Activated CD8-positive, alpha-beta T cell treated with anti-CD3 and anti-CD28 coated beads for 36 hours (primary cell): ENCODE results near the gene ZNF362. TPM values are rescaled to one million over a fixed set of nuclear protein-coding genes. Genes with fewer than 3 reads are reported as not detected.
A peak's percentile ranks its signal among the peaks of the same experiment; 100 is the strongest.

Experiments
- ATAC-seq: fragments of 200-7000 bp; cut with Tn5 transposase; one replicate; pipeline ENCODE4 v1.10.0; 2021; ENCODE audit warnings: mild to moderate bottlenecking, moderate library complexity
- CTCF ChIA-PET: fragments of 350-600 bp; sonication (Branson Sonifier 250); formaldehyde crosslinking; loops from one replicate; lab custom pipeline; 2021; ENCODE audit warnings: antibody characterized with exemption; lab: Charles Lee
- POLR2A ChIA-PET: fragments of 350-600 bp; sonication (Branson Sonifier 250); formaldehyde crosslinking; loops from one replicate; lab custom pipeline; 2021; ENCODE audit warnings: antibody characterized with exemption; lab: Charles Lee
- DNase-seq: peaks from one replicate; pipeline ENCODE4 v3.0.0-alpha.2; 2020
- H3K27ac Mint-ChIP-seq: one replicate; pipeline ENCODE4 v1.8.0; 2021; ENCODE audit warnings: mild to moderate bottlenecking, mixed read lengths
- H3K27me3 Mint-ChIP-seq: one replicate; pipeline ENCODE4 v1.8.0; 2021; ENCODE audit warnings: mixed read lengths
- H3K36me3 Mint-ChIP-seq: one replicate; pipeline ENCODE4 v1.8.0; 2021; ENCODE audit warnings: low read depth, mixed read lengths
- H3K4me1 Mint-ChIP-seq: one replicate; pipeline ENCODE4 v1.8.0; 2021; ENCODE audit warnings: low read depth, mixed read lengths
- H3K4me3 Mint-ChIP-seq: one replicate; pipeline ENCODE4 v1.8.0; 2021; ENCODE audit warnings: mild to moderate bottlenecking, moderate library complexity, mixed read lengths
- H3K9me3 Mint-ChIP-seq: one replicate; pipeline ENCODE4 v1.8.0; 2021; ENCODE audit warnings: mixed read lengths
- intact Hi-C: fragments of 100-400 bp; cut with micrococcal nuclease; formaldehyde crosslinking; loops from one replicate; pipeline ENCODE4 v1.10.0; 2022
- total RNA-seq, 2 experiments: library from RNA; stranded (reverse); gene quantifications; one replicate each; pipeline ENCODE4 v1.2.3, GENCODE V29; 2021
- TF ChIP-seq, protein P1 (sequence below): fragments of 200-600 bp; IDR thresholded peaks from one replicate; pipeline ENCODE4 v1.8.0; 2022; ENCODE audit warnings: antibody characterized with exemption, mild to moderate bottlenecking

Gene ZNF362
- total RNA-seq, 2 experiments from 2014 or later = 5.4 to 7.8 TPM

DNA sequence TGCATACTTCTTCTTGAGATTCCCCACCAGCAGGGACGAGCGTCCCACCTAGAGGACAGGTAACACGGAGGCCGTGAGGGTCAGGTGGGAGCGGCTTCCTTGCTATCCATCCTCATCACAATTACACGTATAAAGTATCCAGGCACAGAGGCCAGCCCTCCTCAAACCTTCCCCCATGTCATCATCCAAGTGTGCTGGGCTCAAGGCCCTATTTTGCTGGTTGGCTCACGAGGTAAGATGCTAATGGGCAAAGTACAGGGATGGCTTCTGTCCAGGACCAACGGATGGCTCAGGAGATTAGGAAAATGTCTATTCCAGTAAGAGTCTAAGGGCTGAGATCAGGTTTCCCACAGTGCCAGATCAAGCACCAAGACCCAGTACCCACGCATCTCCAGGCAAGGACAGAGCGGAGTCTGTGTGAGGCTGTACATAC lies 76.1 kb downstream of the ZNF362 start:
- H3K9me3 Mint-ChIP-seq = no peaks in the 10 kb centered on the region
- peaks cover 7% of the 10 kb centered on the region for H3K4me1 Mint-ChIP-seq
- TF ChIP-seq, protein P1, sequence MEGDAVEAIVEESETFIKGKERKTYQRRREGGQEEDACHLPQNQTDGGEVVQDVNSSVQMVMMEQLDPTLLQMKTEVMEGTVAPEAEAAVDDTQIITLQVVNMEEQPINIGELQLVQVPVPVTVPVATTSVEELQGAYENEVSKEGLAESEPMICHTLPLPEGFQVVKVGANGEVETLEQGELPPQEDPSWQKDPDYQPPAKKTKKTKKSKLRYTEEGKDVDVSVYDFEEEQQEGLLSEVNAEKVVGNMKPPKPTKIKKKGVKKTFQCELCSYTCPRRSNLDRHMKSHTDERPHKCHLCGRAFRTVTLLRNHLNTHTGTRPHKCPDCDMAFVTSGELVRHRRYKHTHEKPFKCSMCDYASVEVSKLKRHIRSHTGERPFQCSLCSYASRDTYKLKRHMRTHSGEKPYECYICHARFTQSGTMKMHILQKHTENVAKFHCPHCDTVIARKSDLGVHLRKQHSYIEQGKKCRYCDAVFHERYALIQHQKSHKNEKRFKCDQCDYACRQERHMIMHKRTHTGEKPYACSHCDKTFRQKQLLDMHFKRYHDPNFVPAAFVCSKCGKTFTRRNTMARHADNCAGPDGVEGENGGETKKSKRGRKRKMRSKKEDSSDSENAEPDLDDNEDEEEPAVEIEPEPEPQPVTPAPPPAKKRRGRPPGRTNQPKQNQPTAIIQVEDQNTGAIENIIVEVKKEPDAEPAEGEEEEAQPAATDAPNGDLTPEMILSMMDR = no peak
- intact Hi-C loops = no loop called here
- H3K36me3 Mint-ChIP-seq = peaks cover 24% of the 10 kb centered on the region
- CTCF ChIA-PET = interaction anchor here (1.1 to 1.3 kb wide), 2 partner anchors 31 to 36 kb away, joined by 3 read pairs; no protein-coding TSS in a partner anchor
- no peak overlapping the region for H3K4me3 Mint-ChIP-seq
- H3K27ac Mint-ChIP-seq = no peak overlapping the region
- POLR2A ChIA-PET = no interaction called here
- ATAC-seq (no peak), DNase-seq (no peak)
- no peaks in the 10 kb centered on the region for H3K27me3 Mint-ChIP-seq

DNA sequence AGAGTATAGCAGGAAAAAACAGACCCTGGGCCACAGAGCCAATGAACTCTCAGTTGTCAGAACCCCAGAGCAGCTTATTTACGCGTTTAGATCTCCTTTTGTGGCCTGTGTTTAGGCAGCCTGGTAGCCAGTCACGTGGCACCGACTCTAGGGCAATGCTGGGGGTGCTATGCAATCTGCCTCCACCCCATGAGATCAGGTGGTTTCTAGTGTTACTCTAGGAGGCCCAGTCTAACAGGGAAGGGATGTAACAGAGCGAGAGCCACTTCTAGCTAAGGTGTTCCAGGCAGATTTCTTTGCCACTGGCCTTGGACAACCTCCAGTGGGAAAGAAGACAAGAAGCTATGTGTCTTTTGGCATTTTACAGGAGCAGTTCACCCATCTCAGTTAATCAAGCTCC lies 76.6 kb downstream of the ZNF362 start:
- Mint-ChIP-seq H3K9me3 (no peaks in the 10 kb centered on the region), H3K27me3 (no peaks in the 10 kb centered on the region), H3K4me1 (peaks cover 7% of the 10 kb centered on the region), H3K27ac (no peak overlapping the region), H3K36me3 (peaks cover 24% of the 10 kb centered on the region), H3K4me3 (no peak overlapping the region)
- CTCF ChIA-PET = interaction anchor here (1.3 kb wide), 1 partner anchor 31 kb away, joined by 3 read pairs; no protein-coding TSS in a partner anchor
- no peak for DNase-seq
- intact Hi-C loops = no loop called here
- TF ChIP-seq, protein P1 = no peak
- no peak for ATAC-seq
- POLR2A ChIA-PET = no interaction called here

DNA sequence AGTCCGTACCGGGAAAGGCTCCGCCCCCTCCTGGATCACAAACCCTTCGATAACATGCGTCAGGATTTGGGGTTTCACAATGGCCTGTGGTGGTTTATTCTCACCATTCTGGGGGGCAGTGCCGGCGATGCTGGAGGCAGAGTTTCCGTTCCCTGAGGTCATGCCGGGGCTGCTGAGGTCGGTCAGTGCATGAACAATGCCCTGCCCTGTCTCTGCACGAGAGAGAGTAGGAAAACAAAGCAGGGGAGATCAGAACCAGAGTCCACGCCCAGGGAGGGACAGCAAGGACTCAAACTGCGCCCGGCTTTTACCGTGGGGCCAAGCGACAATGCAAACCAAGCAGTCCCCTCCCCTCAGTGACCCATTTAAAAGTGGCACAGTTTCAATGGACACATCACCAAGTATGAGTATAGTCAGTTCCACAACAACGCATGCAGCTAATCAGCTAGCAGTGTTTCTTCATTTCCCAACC lies 77.8 kb downstream of the ZNF362 start:
- DNase-seq (no peak), ATAC-seq (no peak)
- H3K27me3 Mint-ChIP-seq = no peaks in the 10 kb centered on the region
- H3K4me1 Mint-ChIP-seq = peaks cover 14% of the 10 kb centered on the region
- H3K36me3 Mint-ChIP-seq = peaks cover 16% of the 10 kb centered on the region
- TF ChIP-seq, protein P1 = no peak
- ChIA-PET POLR2A (no interaction called here), CTCF (no interaction called here)
- no peak overlapping the region for H3K27ac Mint-ChIP-seq
- intact Hi-C loops = no loop called here
- no peak overlapping the region for H3K4me3 Mint-ChIP-seq
- H3K9me3 Mint-ChIP-seq = no peaks in the 10 kb centered on the region

DNA sequence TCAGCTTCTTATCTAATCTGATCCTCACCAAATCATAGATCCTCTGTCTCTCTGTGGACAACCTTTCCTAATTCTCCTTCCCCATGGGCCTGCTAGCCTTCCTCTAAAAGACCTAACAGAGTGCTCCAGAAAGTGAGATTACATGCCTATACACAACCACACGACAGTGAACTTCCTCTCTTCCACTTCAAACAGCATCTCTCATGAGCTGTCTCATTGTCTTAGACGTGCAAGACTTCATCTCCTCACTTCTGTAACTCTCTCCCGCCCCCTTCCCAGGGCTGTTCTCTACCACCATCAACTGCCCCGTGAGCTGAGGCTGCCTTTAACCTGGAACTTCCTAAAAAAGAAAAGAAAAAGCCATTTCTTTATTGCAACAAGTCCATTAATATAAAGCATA lies 78.7 kb downstream of the ZNF362 start:
- peak overlapping the region; percentile 32 for H3K27ac Mint-ChIP-seq
- TF ChIP-seq, protein P1 = no peak
- no peaks in the 10 kb centered on the region for H3K9me3 Mint-ChIP-seq
- intact Hi-C loops = no loop called here
- ATAC-seq (no peak), DNase-seq (no peak)
- CTCF ChIA-PET = interaction anchor here (1.0 to 3.8 kb wide), 2 partner anchors 32 to 37 kb away, joined by 3 to 17 read pairs; no protein-coding TSS in a partner anchor
- H3K27me3 Mint-ChIP-seq = no peaks in the 10 kb centered on the region
- H3K4me3 Mint-ChIP-seq = no peak overlapping the region
- POLR2A ChIA-PET = no interaction called here
- peaks cover 18% of the 10 kb centered on the region for H3K4me1 Mint-ChIP-seq
- peaks cover 11% of the 10 kb centered on the region for H3K36me3 Mint-ChIP-seq

DNA sequence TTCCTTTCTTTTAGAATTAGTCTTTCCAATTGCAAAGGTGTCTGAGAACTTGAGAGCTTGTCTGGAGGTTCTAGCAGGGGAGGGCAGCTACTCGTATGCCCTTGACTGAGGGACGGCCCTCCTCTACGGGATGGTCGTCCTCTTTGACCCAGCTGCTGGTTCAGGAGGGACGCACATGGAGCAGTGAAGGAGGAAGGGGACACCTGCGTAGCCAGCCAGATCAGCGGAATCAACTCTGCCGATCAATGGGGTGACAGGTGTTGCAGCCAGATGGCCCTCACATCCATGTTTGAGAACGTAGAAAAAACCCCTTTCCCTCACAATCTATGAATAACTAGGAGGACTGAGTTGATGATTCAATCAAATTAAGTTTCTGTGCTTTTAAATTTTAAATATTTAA lies 80.3 kb downstream of the ZNF362 start:
- peaks cover 22% of the 10 kb centered on the region for H3K4me1 Mint-ChIP-seq

More for the DNA sequence above, 80.3 kb downstream of the ZNF362 start:
- ChIA-PET CTCF (interaction anchor here (1.2 to 3.8 kb wide), 3 partner anchors 11 to 41 kb away, joined by 3 to 17 read pairs (median 4); no protein-coding TSS in a partner anchor), POLR2A (no interaction called here)
- Mint-ChIP-seq H3K27ac (no peak overlapping the region), H3K27me3 (no peaks in the 10 kb centered on the region), H3K4me3 (no peak overlapping the region), H3K36me3 (peaks cover 11% of the 10 kb centered on the region), H3K9me3 (no peaks in the 10 kb centered on the region)
- TF ChIP-seq, protein P1 = no peak
- intact Hi-C loops = no loop called here
- ATAC-seq = no peak
- DNase-seq = no peak
